ENCODE data around the gene SLC7A9.
"Not testable (repeated sequence)": the region's sequence is repeated elsewhere in the genome, so short reads cannot be mapped to it uniquely, and the experiment has no call there.

The SLC7A9 gene

GRCh38 chr19:32864318-32865007, 5.1 kb downstream of the SLC7A9 start:
- DNase-seq, result no peak

GRCh38 chr19:32863841-32864240, 5.7 kb downstream of the SLC7A9 start:
- no peak for DNase-seq

- DNase-seq, result no peak
These were observed 6.3 kb downstream of the SLC7A9 start for GRCh38 chr19:32863301-32863700.

GRCh38 chr19:32862741-32863140, 6.8 kb downstream of the SLC7A9 start:
- no peak for DNase-seq

- DNase-seq, result no peak
These were observed 7.4 kb downstream of the SLC7A9 start for GRCh38 chr19:32862173-32862572.

- DNase-seq, result no peak
These were observed 8.0 kb downstream of the SLC7A9 start for GRCh38 chr19:32861596-32861995.

- DNase-seq, result no peak
These were observed 10.0 kb downstream of the SLC7A9 start for GRCh38 chr19:32859591-32859990.

GRCh38 chr19:32858559-32858958, 11.0 kb downstream of the SLC7A9 start:
- DNase-seq, result no peak

- DNase-seq, result no peak
These were observed 11.4 kb downstream of the SLC7A9 start for GRCh38 chr19:32858155-32858554.

GRCh38 chr19:32857584-32857983, 12.0 kb downstream of the SLC7A9 start:
- no peak for DNase-seq

- DNase-seq, result not testable (repeated sequence)
These were observed 12.7 kb downstream of the SLC7A9 start for GRCh38 chr19:32856818-32857217.

GRCh38 chr19:32852216-32852615, 17.4 kb downstream of the SLC7A9 start:
- DNase-seq, result no peak

GRCh38 chr19:32848035-32848434, 21.5 kb downstream of the SLC7A9 start:
- DNase-seq, result not testable (repeated sequence)

- DNase-seq, result no peak
These were observed 25.8 kb downstream of the SLC7A9 start for GRCh38 chr19:32843716-32844245.

GRCh38 chr19:32842061-32842460, 27.5 kb downstream of the SLC7A9 start:
- no peak for DNase-seq

- DNase-seq, result no peak
These were observed 32.0 kb downstream of the SLC7A9 start for GRCh38 chr19:32837531-32837930.

- not testable (repeated sequence) for DNase-seq
These were observed 36.2 kb downstream of the SLC7A9 start for GRCh38 chr19:32833388-32833787.

GRCh38 chr19:32832825-32833224, 36.7 kb downstream of the SLC7A9 start:
- not testable (repeated sequence) for DNase-seq

GRCh38 chr19:32832094-32832493, 37.5 kb downstream of the SLC7A9 start:
- not testable (repeated sequence) for DNase-seq

GRCh38 chr19:32831611-32832010, 38.0 kb downstream of the SLC7A9 start:
- DNase-seq, result no peak

- DNase-seq, result no peak
These were observed 39.1 kb downstream of the SLC7A9 start for GRCh38 chr19:32830231-32831014.

- DNase-seq, result no peak
These were observed 40.1 kb downstream of the SLC7A9 start for GRCh38 chr19:32829345-32829896.

All from hypothalamus (tissue), 51 donors.